DND-41 (cell line): ENCODE data around the gene EPX.

Experiments
- ATAC-seq: fragments of 200-7000 bp; cut with Tn5 transposase; 3 replicates; pipeline ENCODE4 v1.9.1; 2021; ENCODE audit warnings: low read depth; ENCODE audit not compliant: insufficient read depth
- DNase-seq: peaks from one replicate; pipeline ENCODE4 v3.0.0-alpha.2; 2020
- H2AFZ ChIP-seq: 2 replicates; pipeline ENCODE4 v1.6.0; 2012; ENCODE audit warnings: low read depth, low read length
- H3K27ac ChIP-seq: 2 replicates; pipeline ENCODE4 v1.5.1; 2012; ENCODE audit warnings: low read length, inconsistent platforms
- H3K27me3 ChIP-seq: fragments of 200-600 bp; sonication (generic); 2 replicates; pipeline ENCODE4 v1.6.0; 2012; ENCODE audit warnings: low read length, mild to moderate bottlenecking, inconsistent platforms; ENCODE audit not compliant: insufficient read depth, poor library complexity
- H3K36me3 ChIP-seq: 2 replicates; pipeline ENCODE4 v1.5.1; 2012; ENCODE audit warnings: low read length, inconsistent platforms; ENCODE audit not compliant: insufficient read depth
- H3K4me1 ChIP-seq: 2 replicates; pipeline ENCODE4 v1.5.1; 2012; ENCODE audit warnings: mild to moderate bottlenecking, low read length; ENCODE audit not compliant: insufficient read depth
- H3K4me2 ChIP-seq: 2 replicates; pipeline ENCODE4 v1.6.0; 2012; ENCODE audit warnings: mild to moderate bottlenecking, moderate library complexity, low read length, inconsistent platforms; ENCODE audit not compliant: insufficient read depth
- H3K4me3 ChIP-seq, 2 experiments: fragments of 200-600 bp in 1 of 2; shearing (Covaris generic) in 1 of 2; 2 replicates each; pipeline ENCODE4 v1.5.1; 2012 to 2016; ENCODE audit warnings: inconsistent platforms in 2 of 2, low read length in 2 of 2, mild to moderate bottlenecking in 2 of 2, low read depth in 1 of 2, moderate library complexity in 1 of 2
- H3K79me2 ChIP-seq: 2 replicates; pipeline ENCODE4 v1.6.0; 2012; ENCODE audit warnings: low read length, inconsistent platforms; ENCODE audit not compliant: insufficient read depth
- H3K9ac ChIP-seq: 2 replicates; pipeline ENCODE4 v1.6.0; 2012; ENCODE audit warnings: low read depth, mild to moderate bottlenecking, inconsistent platforms, low read length, moderate library complexity
- H3K9me3 ChIP-seq: 2 replicates; pipeline ENCODE4 v1.5.1; 2012; ENCODE audit warnings: low read length, moderate library complexity, mild to moderate bottlenecking, inconsistent platforms; ENCODE audit not compliant: insufficient read depth, severe bottlenecking
- H4K20me1 ChIP-seq: 2 replicates; pipeline ENCODE4 v1.6.0; 2012; ENCODE audit warnings: low read length; ENCODE audit not compliant: insufficient read depth
- EZH2 ChIP-seq: IDR thresholded peaks from 3 replicates; pipeline ENCODE4 v1.6.1; 2012; ENCODE audit warnings: borderline replicate concordance, low read depth, mild to moderate bottlenecking, moderate library complexity, low read length, inconsistent platforms; ENCODE audit not compliant: severe bottlenecking
- TF ChIP-seq, protein P1 (sequence below): IDR thresholded peaks from 2 replicates; pipeline ENCODE4 v1.5.1; 2012; ENCODE audit warnings: borderline replicate concordance, low read length, moderate library complexity, mild to moderate bottlenecking; ENCODE audit not compliant: poor library complexity, severe bottlenecking; ENCODE audit errors: extremely low read depth

Gene EPX

DNA sequence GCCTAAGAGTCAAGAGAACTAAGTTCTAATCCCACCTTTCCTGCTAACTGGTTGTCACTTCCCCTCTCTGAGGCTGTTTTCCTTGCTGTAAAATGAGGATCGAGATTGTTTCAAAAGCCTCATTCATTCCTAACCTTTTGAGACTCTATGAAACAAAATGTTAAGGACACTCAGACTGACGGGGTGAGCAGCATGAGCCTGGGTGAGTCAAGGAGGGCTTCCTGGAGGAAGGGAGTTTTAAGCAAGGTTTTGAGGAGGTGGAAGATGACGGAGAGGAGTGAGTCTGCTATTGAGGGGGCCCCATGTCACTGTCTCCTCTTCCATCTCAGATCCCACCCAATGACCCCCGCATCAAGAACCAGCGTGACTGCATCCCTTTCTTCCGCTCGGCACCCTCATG is 4.1 kb downstream of the EPX start:
- H3K4me3 ChIP-seq, result no peak overlapping the region
- H3K4me1 ChIP-seq, result no peaks in the 10 kb centered on the region
- H3K27me3 ChIP-seq, result no peaks in the 10 kb centered on the region
- ATAC-seq (no peak), DNase-seq (no peak)
- no peak overlapping the region for H3K4me2 ChIP-seq
- no peaks in the 10 kb centered on the region for H3K36me3 ChIP-seq
- H3K79me2 ChIP-seq, result no peaks in the 10 kb centered on the region
- H3K9ac ChIP-seq, result no peak overlapping the region
- H3K27ac ChIP-seq, result no peak overlapping the region
- H3K9me3 ChIP-seq, result no peaks in the 10 kb centered on the region
- TF ChIP-seq EZH2, result no peak
- TF ChIP-seq, protein P1, sequence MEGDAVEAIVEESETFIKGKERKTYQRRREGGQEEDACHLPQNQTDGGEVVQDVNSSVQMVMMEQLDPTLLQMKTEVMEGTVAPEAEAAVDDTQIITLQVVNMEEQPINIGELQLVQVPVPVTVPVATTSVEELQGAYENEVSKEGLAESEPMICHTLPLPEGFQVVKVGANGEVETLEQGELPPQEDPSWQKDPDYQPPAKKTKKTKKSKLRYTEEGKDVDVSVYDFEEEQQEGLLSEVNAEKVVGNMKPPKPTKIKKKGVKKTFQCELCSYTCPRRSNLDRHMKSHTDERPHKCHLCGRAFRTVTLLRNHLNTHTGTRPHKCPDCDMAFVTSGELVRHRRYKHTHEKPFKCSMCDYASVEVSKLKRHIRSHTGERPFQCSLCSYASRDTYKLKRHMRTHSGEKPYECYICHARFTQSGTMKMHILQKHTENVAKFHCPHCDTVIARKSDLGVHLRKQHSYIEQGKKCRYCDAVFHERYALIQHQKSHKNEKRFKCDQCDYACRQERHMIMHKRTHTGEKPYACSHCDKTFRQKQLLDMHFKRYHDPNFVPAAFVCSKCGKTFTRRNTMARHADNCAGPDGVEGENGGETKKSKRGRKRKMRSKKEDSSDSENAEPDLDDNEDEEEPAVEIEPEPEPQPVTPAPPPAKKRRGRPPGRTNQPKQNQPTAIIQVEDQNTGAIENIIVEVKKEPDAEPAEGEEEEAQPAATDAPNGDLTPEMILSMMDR, result no peak
- H2AFZ ChIP-seq, result no peak overlapping the region
- H4K20me1 ChIP-seq, result no peaks in the 10 kb centered on the region

DNA sequence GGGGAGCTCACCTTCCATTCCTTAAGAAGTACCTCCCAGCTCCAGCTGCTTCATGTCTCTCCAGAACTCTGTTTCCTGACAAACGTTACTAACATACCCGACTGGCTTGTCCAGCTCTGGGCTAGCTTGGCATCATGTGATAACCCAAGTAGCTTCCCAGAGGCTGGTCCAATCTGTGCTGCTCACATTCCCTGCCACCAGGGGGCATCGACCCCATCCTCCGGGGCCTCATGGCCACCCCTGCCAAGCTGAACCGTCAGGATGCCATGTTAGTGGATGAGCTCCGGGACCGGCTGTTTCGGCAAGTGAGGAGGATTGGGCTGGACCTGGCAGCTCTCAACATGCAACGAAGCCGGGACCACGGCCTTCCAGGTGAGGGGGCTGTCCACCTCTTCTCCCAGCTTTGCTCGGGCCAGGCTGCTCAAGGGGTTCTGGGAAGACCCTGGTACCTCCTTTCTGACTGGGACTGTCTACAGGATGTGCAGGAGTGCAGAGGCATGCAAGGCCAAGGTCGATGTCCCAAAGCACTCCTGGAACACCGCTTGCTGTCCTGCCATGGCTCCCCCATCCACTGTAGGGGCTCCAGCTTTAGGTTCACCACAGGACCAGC is 7.6 kb downstream of the EPX start:
- ATAC-seq (peak; percentile 94), DNase-seq (peak; percentile 63)
- no peaks in the 10 kb centered on the region for H3K4me1 ChIP-seq
- TF ChIP-seq EZH2, result no peak
- TF ChIP-seq, protein P1, result peak; percentile 83
- no peak overlapping the region for H3K4me2 ChIP-seq
- H3K4me3 ChIP-seq, result no peak overlapping the region
- no peak overlapping the region for H3K27ac ChIP-seq
- no peak overlapping the region for H3K9ac ChIP-seq
- H3K79me2 ChIP-seq, result no peaks in the 10 kb centered on the region
- no peaks in the 10 kb centered on the region for H3K27me3 ChIP-seq
- H3K9me3 ChIP-seq, result no peaks in the 10 kb centered on the region
- no peak overlapping the region for H2AFZ ChIP-seq
- H4K20me1 ChIP-seq, result no peaks in the 10 kb centered on the region
- H3K36me3 ChIP-seq, result no peaks in the 10 kb centered on the region

DNA sequence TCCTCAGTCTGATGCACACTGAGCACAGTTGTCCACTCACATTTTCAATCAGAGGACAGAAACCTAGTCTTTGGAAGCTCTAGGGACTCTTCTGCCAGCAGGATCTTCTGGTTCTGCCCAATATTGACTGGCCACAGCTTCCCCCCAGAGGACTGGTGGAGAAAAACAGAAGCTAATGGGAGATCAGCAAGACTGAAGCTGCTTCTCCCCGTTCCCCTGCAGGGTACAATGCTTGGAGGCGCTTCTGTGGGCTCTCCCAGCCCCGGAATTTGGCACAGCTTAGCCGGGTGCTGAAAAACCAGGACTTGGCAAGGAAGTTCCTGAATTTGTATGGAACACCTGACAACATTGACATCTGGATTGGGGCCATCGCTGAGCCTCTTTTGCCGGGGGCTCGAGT is 10.3 kb downstream of the EPX start:
- H3K79me2 ChIP-seq, result no peaks in the 10 kb centered on the region
- TF ChIP-seq EZH2, result no peak
- TF ChIP-seq, protein P1, result no peak
- no peaks in the 10 kb centered on the region for H3K4me1 ChIP-seq
- no peak overlapping the region for H3K9ac ChIP-seq
- no peak overlapping the region for H3K27ac ChIP-seq
- no peaks in the 10 kb centered on the region for H3K27me3 ChIP-seq
- H3K9me3 ChIP-seq, result no peaks in the 10 kb centered on the region
- ATAC-seq (no peak), DNase-seq (no peak)
- H2AFZ ChIP-seq, result no peak overlapping the region
- H3K36me3 ChIP-seq, result peaks cover 7% of the 10 kb centered on the region; the same call in 1 of the 2 replicates
- H4K20me1 ChIP-seq, result no peaks in the 10 kb centered on the region
- no peak overlapping the region for H3K4me3 ChIP-seq
- no peak overlapping the region for H3K4me2 ChIP-seq

DNA sequence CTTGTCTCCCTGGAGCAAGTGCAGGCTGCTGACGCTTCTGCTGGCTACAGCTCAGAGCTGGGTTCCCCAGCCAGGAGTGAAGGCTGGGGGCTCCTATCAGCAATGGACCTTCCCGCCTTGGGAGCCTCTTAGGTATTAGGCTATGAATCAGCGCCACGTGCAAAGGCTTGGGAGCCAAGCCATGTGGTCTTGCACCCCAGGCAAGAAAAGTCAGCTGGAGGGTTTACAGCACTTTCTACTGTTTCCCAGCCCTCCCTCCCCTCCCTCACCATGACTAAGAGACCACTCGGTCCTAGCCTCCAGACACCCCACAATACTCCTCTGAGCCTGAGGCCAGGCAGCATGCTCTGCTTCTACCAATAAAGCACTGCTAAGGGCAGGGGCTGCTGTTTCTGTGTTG is 12.3 kb downstream of the EPX start:
- no peak for TF ChIP-seq EZH2
- TF ChIP-seq, protein P1, result no peak
- no peak for ATAC-seq
- no peak overlapping the region for H3K9ac ChIP-seq
- no peaks in the 10 kb centered on the region for H4K20me1 ChIP-seq
- H3K36me3 ChIP-seq, result peaks cover 18% of the 10 kb centered on the region; the same call in 1 of the 2 replicates
- no peak overlapping the region for H3K27ac ChIP-seq
- H3K4me2 ChIP-seq, result no peak overlapping the region
- no peak for DNase-seq
- H3K79me2 ChIP-seq, result no peaks in the 10 kb centered on the region
- H2AFZ ChIP-seq, result no peak overlapping the region
- no peak overlapping the region for H3K4me3 ChIP-seq
- H3K27me3 ChIP-seq, result no peaks in the 10 kb centered on the region
- no peaks in the 10 kb centered on the region for H3K4me1 ChIP-seq
- H3K9me3 ChIP-seq, result no peaks in the 10 kb centered on the region
